Measurements from ENCODE around the gene SLC9B2. TPM values are rescaled to one million over a fixed set of nuclear protein-coding genes. Genes with fewer than 3 reads are reported as not detected.

The SLC9B2 gene
- total RNA-seq, 1 experiment from 2014 or later: 7.3 TPM

DNA sequence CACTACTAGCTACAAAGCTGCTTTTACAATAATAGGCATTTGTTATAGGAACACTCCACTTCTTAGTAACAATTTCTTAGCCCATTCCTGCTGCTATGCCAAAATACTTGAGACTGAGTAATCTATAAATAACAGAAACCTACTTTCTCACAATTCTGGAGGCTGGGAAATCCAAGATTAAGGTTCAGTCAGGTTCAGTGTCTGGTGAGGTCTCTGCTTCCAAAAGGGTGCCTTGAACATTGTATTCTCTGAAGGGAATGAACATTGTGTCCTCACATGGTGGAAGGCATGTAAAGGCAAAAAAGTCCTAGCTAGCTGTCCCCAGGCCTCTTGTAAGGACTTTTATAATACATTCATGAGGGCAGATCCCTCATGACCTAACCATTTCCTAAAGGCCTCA is 64.0 kb downstream of the SLC9B2 start:
- no peak for TF ChIP-seq CTCF (conservative IDR thresholded peaks at IDR 0.05)
- H3K79me1 ChIP-seq (ENCODE audit: insufficient read depth, low read depth, low read length, poor library complexity, severe bottlenecking): no peaks in the 10 kb centered on the region
- H3K18ac ChIP-seq (ENCODE audit: insufficient read length, low read depth, low read length): no peak overlapping the region
- DNase-seq: no peak
- no peak overlapping the region for H3K14ac ChIP-seq (ENCODE audit: insufficient read depth, low read length)
- no peak overlapping the region for H4K5ac ChIP-seq (ENCODE audit: insufficient read length, low read depth, low read length)
- H2BK120ac ChIP-seq (ENCODE audit: low read depth, low read length, poor library complexity, severe bottlenecking): no peak overlapping the region
- no peaks in the 10 kb centered on the region for H3K4me1 Mint-ChIP-seq
- no peak overlapping the region for H2BK15ac ChIP-seq (ENCODE audit: low read depth, low read length)
- H2BK12ac ChIP-seq (ENCODE audit: insufficient read length, low read depth, low read length): no peak overlapping the region
- no peaks in the 10 kb centered on the region for H3K9me3 Mint-ChIP-seq
- H3K23ac ChIP-seq (ENCODE audit: insufficient read length, low read depth, low read length): no peak overlapping the region
- H2AK5ac ChIP-seq (ENCODE audit: insufficient read length, low read length): no peak overlapping the region
- H4K8ac ChIP-seq (replicated peaks; ENCODE audit: insufficient read length, low read depth, low read length): no peak overlapping the region
- H2BK5ac ChIP-seq (ENCODE audit: insufficient read length, low read length): no peak overlapping the region
- no peak overlapping the region for H2AFZ ChIP-seq (ENCODE audit: low read length)
- H3K4me3 Mint-ChIP-seq: no peak overlapping the region
- no peak overlapping the region for H3K27ac ChIP-seq (ENCODE audit: insufficient read length, low read depth, low read length)
- H4K91ac ChIP-seq (ENCODE audit: insufficient read length, low read depth, low read length): no peak overlapping the region
- H3K23me2 ChIP-seq (ENCODE audit: insufficient read length, low read depth, low read length, poor library complexity, severe bottlenecking): no peaks in the 10 kb centered on the region
- H2BK20ac ChIP-seq (ENCODE audit: low read depth, low read length, poor library complexity, severe bottlenecking): no peak overlapping the region
- H3K27me3 ChIP-seq (ENCODE audit: insufficient read depth, low read length): no peaks in the 10 kb centered on the region
- H3K4me1 ChIP-seq (ENCODE audit: insufficient read depth, low read length): no peaks in the 10 kb centered on the region
- no peak overlapping the region for H3K4ac ChIP-seq (ENCODE audit: low read depth, low read length)
- H4K20me1 ChIP-seq (ENCODE audit: control insufficient read depth, insufficient read depth, insufficient read length): no peaks in the 10 kb centered on the region
- no peak overlapping the region for H3K9ac ChIP-seq (ENCODE audit: extremely low read depth, insufficient read length, low read length)
- no peak overlapping the region for H3K56ac ChIP-seq (ENCODE audit: insufficient read length, low read depth, low read length)
- H3K36me3 Mint-ChIP-seq (ENCODE audit: insufficient read depth in 1 of 3, low read depth in 3 of 3): no peaks in the 10 kb centered on the region
- no peaks in the 10 kb centered on the region; the same call in 1 of the 2 replicates for H3K27me3 Mint-ChIP-seq (ENCODE audit: low read depth)
- H3K27ac Mint-ChIP-seq: no peak overlapping the region
- H3K4me2 ChIP-seq (ENCODE audit: insufficient read depth, insufficient read length, low read length): no peak overlapping the region
- no peaks in the 10 kb centered on the region for H3K9me3 ChIP-seq (ENCODE audit: control insufficient read depth, low read depth, low read length)
- no peaks in the 10 kb centered on the region for H3K79me2 ChIP-seq (ENCODE audit: insufficient read depth, low read length)
- no peak overlapping the region for H3T11ph ChIP-seq (ENCODE audit: low read length)
